Chondrocyte (in vitro differentiated cells): ENCODE measurements around the gene SHC3. TPM values are rescaled to one million over a fixed set of nuclear protein-coding genes. Genes with fewer than 3 reads are reported as not detected.

Source experiments
- DNase-seq: peaks from one replicate; pipeline ENCODE4 v3.0.0; 2021; ENCODE audit warnings: mixed read lengths, low spot score
- H3K27ac Mint-ChIP-seq: one replicate; pipeline ENCODE4 v1.8.0; 2021; ENCODE audit warnings: mild to moderate bottlenecking, moderate library complexity, mixed read lengths; ENCODE audit not compliant: unreplicated experiment
- H3K27me3 Mint-ChIP-seq: 2 replicates; pipeline ENCODE4 v1.8.0; 2021; ENCODE audit warnings: low read depth, mixed read lengths
- H3K36me3 Mint-ChIP-seq: 2 replicates; pipeline ENCODE4 v1.8.0; 2021; ENCODE audit warnings: low read depth, mixed read lengths
- H3K4me1 Mint-ChIP-seq: 2 replicates; pipeline ENCODE4 v1.8.0; 2021; ENCODE audit warnings: low read depth, mild to moderate bottlenecking, mixed read lengths
- H3K4me3 Mint-ChIP-seq: one replicate; pipeline ENCODE4 v1.8.0; 2021; ENCODE audit warnings: mild to moderate bottlenecking, moderate library complexity, mixed read lengths; ENCODE audit not compliant: unreplicated experiment
- H3K9me3 Mint-ChIP-seq: 2 replicates; pipeline ENCODE4 v1.8.0; 2021; ENCODE audit warnings: low read depth, mixed read lengths
- CTCF ChIP-seq: fragments of 200-600 bp; sonication (generic); IDR thresholded peaks from 2 replicates; pipeline ENCODE4 v1.5.0; 2021; ENCODE audit warnings: antibody characterized with exemption, mild to moderate bottlenecking, moderate library complexity
- total RNA-seq: library from RNA; stranded (reverse); gene quantifications from 3 replicates; pipeline ENCODE4 v1.2.1, GENCODE V29; 2021

SHC3 gene
- total RNA-seq, 1 donor from 2014 or later: 0.30 TPM

DNA sequence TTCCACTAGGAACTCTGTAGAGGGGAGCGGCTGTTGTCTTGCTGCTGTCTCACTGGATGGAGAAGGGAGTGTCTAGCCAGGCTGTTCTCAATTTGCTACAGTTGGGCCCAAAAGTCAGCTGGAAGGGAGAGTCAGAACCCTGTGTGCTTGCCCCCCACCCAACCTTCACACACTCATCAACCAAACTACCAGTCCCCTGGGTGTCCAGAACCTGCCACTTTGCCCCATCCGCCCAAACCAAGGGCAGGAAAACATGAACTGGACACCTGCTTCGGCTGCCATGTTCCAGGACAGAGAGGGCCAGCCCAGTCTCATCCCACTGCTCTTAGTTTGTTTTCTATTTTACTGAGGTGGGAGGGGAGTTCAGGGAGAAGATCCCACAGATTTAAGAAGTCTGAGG, 105.2 kb downstream of the SHC3 start:
- Mint-ChIP-seq H3K4me1 (no peaks in the 10 kb centered on the region), H3K4me3 (no peak overlapping the region), H3K36me3 (no peaks in the 10 kb centered on the region), H3K27me3 (no peaks in the 10 kb centered on the region), H3K27ac (no peak overlapping the region), H3K9me3 (no peaks in the 10 kb centered on the region)
- no peak for TF ChIP-seq CTCF
- no peak for DNase-seq

GRCh38 chr9:89071591-89071990, 107.0 kb downstream of the SHC3 start:
- Mint-ChIP-seq H3K4me3 (no peak overlapping the region), H3K27me3 (no peaks in the 10 kb centered on the region), H3K36me3 (no peaks in the 10 kb centered on the region), H3K27ac (no peak overlapping the region), H3K4me1 (no peaks in the 10 kb centered on the region), H3K9me3 (no peaks in the 10 kb centered on the region)
- DNase-seq: no peak
- no peak for TF ChIP-seq CTCF

GRCh38 chr9:89066835-89067234, 111.8 kb downstream of the SHC3 start:
- no peaks in the 10 kb centered on the region for H3K36me3 Mint-ChIP-seq
- DNase-seq: no peak
- no peak overlapping the region for H3K27ac Mint-ChIP-seq
- peaks cover 2% of the 10 kb centered on the region for H3K27me3 Mint-ChIP-seq
- H3K9me3 Mint-ChIP-seq: no peaks in the 10 kb centered on the region
- H3K4me1 Mint-ChIP-seq: no peaks in the 10 kb centered on the region
- H3K4me3 Mint-ChIP-seq: no peak overlapping the region
- no peak for TF ChIP-seq CTCF

DNA sequence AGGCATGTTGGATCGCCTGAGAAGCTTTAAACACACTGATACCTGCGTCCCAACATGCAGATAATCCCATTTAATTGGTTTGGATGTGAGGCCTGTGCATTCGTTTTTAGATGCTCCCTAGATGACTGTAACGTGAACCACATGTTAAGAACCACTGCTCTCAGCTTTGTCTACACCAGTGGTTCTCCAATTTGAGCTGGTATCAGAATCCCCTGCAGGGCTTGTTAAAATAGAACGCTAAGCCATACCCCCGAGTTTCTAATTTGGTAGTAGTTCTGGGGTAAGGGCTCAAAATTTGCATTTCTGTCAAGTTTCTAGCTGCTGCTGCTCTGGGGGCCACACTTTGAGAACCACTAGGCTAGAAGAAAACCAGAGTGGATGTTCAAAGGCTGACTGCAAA, 112.7 kb downstream of the SHC3 start:
- Mint-ChIP-seq H3K4me1 (no peaks in the 10 kb centered on the region), H3K27me3 (peaks cover 2% of the 10 kb centered on the region), H3K4me3 (no peak overlapping the region), H3K9me3 (no peaks in the 10 kb centered on the region), H3K36me3 (no peaks in the 10 kb centered on the region), H3K27ac (no peak overlapping the region)
- TF ChIP-seq CTCF: no peak
- DNase-seq: no peak

GRCh38 chr9:89060790-89061189, 117.8 kb downstream of the SHC3 start:
- no peaks in the 10 kb centered on the region for H3K9me3 Mint-ChIP-seq
- no peaks in the 10 kb centered on the region for H3K36me3 Mint-ChIP-seq
- H3K4me3 Mint-ChIP-seq: no peak overlapping the region
- TF ChIP-seq CTCF: no peak
- H3K4me1 Mint-ChIP-seq: no peaks in the 10 kb centered on the region
- no peak overlapping the region for H3K27ac Mint-ChIP-seq
- no peak for DNase-seq
- H3K27me3 Mint-ChIP-seq: peaks cover 2% of the 10 kb centered on the region
